ENCODE measurements around the gene POU5F1.

Gene POU5F1

GRCh38 chr6:31135710-31136109, 34.8 kb downstream of the POU5F1 start:
- Histone ChIP-seq H3K4me3 (ENCODE audit: low read length in 2 of 2) (no peak overlapping the region), H3K9ac (ENCODE audit: low read length in 2 of 2) (no peak overlapping the region), H3K4me1 (ENCODE audit: control insufficient read depth, insufficient read depth, low read length) (peaks cover 10% of the 10 kb centered on the region), H3K36me3 (ENCODE audit: control insufficient read depth in 2 of 2, insufficient read depth in 2 of 2, low read length in 2 of 2) (no peaks in the 10 kb centered on the region), H3K27me3 (ENCODE audit: control insufficient read depth in 1 of 2, insufficient read depth in 2 of 2, low read length in 2 of 2) (no peaks in the 10 kb centered on the region), H3K9me3 (ENCODE audit: control insufficient read depth in 2 of 2, low read length in 2 of 2) (no peaks in the 10 kb centered on the region), H3K27ac (ENCODE audit: low read length) (no peak overlapping the region)

GRCh38 chr6:31132806-31133205, 37.7 kb downstream of the POU5F1 start:
- no peak overlapping the region for H3K27ac ChIP-seq (ENCODE audit: low read length)
- no peak overlapping the region for H3K4me3 ChIP-seq (ENCODE audit: low read length in 2 of 2)

DNA sequence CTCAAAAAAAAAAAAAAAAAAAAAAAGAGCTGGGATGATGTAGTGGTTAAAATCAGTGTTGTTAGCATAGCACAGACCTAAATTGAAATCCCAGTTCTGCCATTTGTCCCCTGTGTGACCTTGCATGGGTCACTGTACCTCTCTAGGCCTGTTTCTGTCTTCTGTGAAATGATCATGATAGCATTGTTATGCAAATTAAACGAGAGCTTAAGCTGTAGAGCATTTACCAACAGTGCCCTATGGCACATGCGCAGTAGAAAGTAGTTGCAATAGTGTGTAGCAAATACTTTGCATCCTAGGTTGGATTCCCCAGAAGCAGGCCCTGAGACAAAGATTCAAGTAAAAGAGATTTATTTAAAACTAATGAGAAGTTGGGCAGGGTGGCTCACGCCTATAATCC, 38.9 kb downstream of the POU5F1 start:
- Histone ChIP-seq H3K4me3 (ENCODE audit: low read length in 2 of 2) (no peak overlapping the region), H3K4me1 (ENCODE audit: control insufficient read depth, insufficient read depth, low read length) (no peaks in the 10 kb centered on the region), H3K36me3 (ENCODE audit: control insufficient read depth in 2 of 2, insufficient read depth in 2 of 2, low read length in 2 of 2) (no peaks in the 10 kb centered on the region), H3K27ac (ENCODE audit: low read length) (no peak overlapping the region), H3K9me3 (ENCODE audit: control insufficient read depth in 2 of 2, low read length in 2 of 2) (no peaks in the 10 kb centered on the region), H3K27me3 (ENCODE audit: control insufficient read depth in 1 of 2, insufficient read depth in 2 of 2, low read length in 2 of 2) (no peaks in the 10 kb centered on the region), H3K9ac (ENCODE audit: low read length in 2 of 2) (no peak overlapping the region)

More at GRCh38 chr6:31132806-31133205, 37.7 kb downstream of the POU5F1 start:
- Histone ChIP-seq H3K36me3 (ENCODE audit: control insufficient read depth in 2 of 2, insufficient read depth in 2 of 2, low read length in 2 of 2) (no peaks in the 10 kb centered on the region), H3K4me1 (ENCODE audit: control insufficient read depth, insufficient read depth, low read length) (peaks cover 3% of the 10 kb centered on the region), H3K9ac (ENCODE audit: low read length in 2 of 2) (no peak overlapping the region), H3K27me3 (ENCODE audit: control insufficient read depth in 1 of 2, insufficient read depth in 2 of 2, low read length in 2 of 2) (no peaks in the 10 kb centered on the region), H3K9me3 (ENCODE audit: control insufficient read depth in 2 of 2, low read length in 2 of 2) (no peaks in the 10 kb centered on the region)

DNA sequence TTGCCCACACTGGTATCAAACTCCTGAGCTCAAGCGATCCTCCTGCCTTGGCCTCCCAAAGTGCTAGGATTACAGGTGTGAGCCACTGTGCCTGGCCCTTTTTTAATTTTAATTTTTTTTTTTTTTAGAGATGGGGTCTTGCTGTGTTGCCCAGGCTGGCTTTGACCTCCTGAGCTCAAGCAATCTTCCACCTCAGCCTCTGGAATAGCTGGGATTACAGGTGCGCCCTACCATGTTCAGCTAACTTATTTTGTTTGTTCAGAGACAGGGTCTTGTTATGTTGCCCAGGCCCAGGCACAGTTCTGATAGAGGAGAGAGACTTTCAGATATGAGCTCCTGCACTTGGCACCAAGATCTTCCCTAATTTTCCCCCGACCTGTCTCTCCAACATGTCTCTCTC, 39.7 kb downstream of the POU5F1 start:
- H3K36me3 ChIP-seq (ENCODE audit: control insufficient read depth in 2 of 2, insufficient read depth in 2 of 2, low read length in 2 of 2): no peaks in the 10 kb centered on the region
- H3K27ac ChIP-seq (ENCODE audit: low read length): no peak overlapping the region
- H3K4me1 ChIP-seq (ENCODE audit: control insufficient read depth, insufficient read depth, low read length): no peaks in the 10 kb centered on the region
- no peak overlapping the region for H3K4me3 ChIP-seq (ENCODE audit: low read length in 2 of 2)
- no peak overlapping the region for H3K9ac ChIP-seq (ENCODE audit: low read length in 2 of 2)
- H3K9me3 ChIP-seq (ENCODE audit: control insufficient read depth in 2 of 2, low read length in 2 of 2): no peaks in the 10 kb centered on the region
- H3K27me3 ChIP-seq (ENCODE audit: control insufficient read depth in 1 of 2, insufficient read depth in 2 of 2, low read length in 2 of 2): no peaks in the 10 kb centered on the region

DNA sequence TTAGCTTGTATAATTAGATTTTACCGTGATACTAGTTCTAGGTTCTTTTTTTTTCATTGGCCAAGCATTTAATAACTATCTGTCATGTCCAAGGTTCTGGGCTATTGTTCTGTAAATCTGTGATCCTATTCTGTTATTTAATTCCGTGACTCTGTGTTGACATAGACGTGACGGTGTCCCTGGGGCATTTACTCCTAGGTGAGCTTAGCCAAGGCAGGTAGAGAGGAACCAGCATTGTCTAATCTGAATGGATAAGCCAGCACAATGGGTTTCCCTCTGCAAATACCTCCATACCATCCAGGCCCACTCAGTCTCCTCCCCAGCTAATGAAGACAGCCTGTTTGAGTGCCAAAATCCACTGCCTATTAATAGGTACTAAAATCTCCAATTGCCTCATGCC, 41.4 kb downstream of the POU5F1 start:
- Histone ChIP-seq H3K27me3 (ENCODE audit: control insufficient read depth in 1 of 2, insufficient read depth in 2 of 2, low read length in 2 of 2) (no peaks in the 10 kb centered on the region), H3K36me3 (ENCODE audit: control insufficient read depth in 2 of 2, insufficient read depth in 2 of 2, low read length in 2 of 2) (no peaks in the 10 kb centered on the region), H3K9me3 (ENCODE audit: control insufficient read depth in 2 of 2, low read length in 2 of 2) (no peaks in the 10 kb centered on the region), H3K9ac (ENCODE audit: low read length in 2 of 2) (no peak overlapping the region), H3K4me1 (ENCODE audit: control insufficient read depth, insufficient read depth, low read length) (no peaks in the 10 kb centered on the region), H3K27ac (ENCODE audit: low read length) (no peak overlapping the region), H3K4me3 (ENCODE audit: low read length in 2 of 2) (no peak overlapping the region)

DNA sequence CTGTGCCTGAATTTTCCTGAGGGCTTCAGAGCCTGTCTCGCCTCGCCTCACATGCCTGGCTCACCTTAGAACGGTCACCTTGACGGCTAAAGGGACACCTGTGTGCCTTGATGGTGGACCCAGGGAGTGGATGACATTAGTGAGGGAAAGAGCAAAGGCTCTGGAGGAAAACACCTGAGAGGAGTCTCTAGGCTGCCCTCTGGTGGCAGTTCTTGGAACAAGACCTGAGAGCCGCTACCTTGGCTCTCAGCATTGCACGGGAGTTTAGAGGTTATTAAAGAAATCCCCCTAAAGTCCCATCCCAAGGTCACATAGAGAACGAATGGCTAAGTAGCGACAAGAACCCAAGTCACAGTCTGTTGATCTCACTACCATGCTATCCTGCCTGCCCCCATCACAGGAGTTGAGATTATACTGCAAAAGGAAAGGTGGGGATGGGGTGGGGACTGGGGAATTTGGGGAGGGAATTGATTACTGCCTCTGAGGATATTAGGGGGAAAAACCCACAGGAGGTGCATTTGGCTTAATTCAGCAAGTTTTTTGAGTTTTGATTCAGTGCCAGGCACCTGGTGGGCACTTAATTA, 42.3 kb downstream of the POU5F1 start:
- Histone ChIP-seq H3K4me3 (ENCODE audit: low read length in 2 of 2) (no peak overlapping the region), H3K27ac (ENCODE audit: low read length) (no peak overlapping the region), H3K36me3 (ENCODE audit: control insufficient read depth in 2 of 2, insufficient read depth in 2 of 2, low read length in 2 of 2) (no peaks in the 10 kb centered on the region), H3K4me1 (ENCODE audit: control insufficient read depth, insufficient read depth, low read length) (peaks cover 4% of the 10 kb centered on the region), H3K9me3 (ENCODE audit: control insufficient read depth in 2 of 2, low read length in 2 of 2) (no peaks in the 10 kb centered on the region), H3K27me3 (ENCODE audit: control insufficient read depth in 1 of 2, insufficient read depth in 2 of 2, low read length in 2 of 2) (no peaks in the 10 kb centered on the region), H3K9ac (ENCODE audit: low read length in 2 of 2) (no peak overlapping the region)

DNA sequence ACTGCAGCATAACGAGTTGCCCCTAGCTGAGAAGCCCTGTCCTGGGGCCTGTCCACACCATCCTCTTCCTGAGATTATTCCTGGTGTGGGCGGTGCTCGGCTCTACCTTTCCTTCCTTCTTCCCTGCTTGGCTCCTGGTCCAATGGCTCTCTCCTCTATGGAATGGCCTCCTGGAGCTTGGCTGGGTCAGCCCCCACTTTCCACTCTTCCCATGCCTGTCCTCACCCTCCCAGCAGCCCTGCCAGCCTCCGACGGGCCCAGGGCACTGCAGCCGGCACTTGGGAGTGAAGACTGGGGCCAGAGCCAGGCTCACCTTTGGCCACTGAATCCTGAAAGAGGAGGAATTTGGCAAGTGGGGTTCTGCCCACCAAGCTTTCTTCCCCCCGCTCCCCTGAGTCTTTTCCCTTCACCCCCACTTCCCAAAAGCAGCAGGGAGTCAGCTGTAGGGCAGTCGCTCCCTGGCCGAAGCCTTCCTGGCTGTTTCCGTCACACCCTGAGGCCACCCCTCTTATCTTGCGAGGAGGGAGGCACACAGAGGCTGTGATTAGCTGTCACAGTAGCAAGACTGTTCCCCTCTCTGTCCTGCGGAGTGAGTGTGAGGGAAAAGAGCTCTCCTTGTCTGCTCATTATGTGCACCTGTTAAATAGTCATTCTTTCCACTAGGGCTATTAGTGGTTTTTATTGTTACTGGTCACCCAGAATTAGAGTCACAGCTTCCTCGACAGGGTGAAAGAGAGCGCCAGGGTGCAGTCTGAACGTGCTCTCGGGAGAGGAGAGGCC, 43.9 kb downstream of the POU5F1 start:
- Histone ChIP-seq H3K4me1 (ENCODE audit: control insufficient read depth, insufficient read depth, low read length) (peaks cover 14% of the 10 kb centered on the region), H3K36me3 (ENCODE audit: control insufficient read depth in 2 of 2, insufficient read depth in 2 of 2, low read length in 2 of 2) (no peaks in the 10 kb centered on the region), H3K27ac (ENCODE audit: low read length) (no peak overlapping the region)

DNA sequence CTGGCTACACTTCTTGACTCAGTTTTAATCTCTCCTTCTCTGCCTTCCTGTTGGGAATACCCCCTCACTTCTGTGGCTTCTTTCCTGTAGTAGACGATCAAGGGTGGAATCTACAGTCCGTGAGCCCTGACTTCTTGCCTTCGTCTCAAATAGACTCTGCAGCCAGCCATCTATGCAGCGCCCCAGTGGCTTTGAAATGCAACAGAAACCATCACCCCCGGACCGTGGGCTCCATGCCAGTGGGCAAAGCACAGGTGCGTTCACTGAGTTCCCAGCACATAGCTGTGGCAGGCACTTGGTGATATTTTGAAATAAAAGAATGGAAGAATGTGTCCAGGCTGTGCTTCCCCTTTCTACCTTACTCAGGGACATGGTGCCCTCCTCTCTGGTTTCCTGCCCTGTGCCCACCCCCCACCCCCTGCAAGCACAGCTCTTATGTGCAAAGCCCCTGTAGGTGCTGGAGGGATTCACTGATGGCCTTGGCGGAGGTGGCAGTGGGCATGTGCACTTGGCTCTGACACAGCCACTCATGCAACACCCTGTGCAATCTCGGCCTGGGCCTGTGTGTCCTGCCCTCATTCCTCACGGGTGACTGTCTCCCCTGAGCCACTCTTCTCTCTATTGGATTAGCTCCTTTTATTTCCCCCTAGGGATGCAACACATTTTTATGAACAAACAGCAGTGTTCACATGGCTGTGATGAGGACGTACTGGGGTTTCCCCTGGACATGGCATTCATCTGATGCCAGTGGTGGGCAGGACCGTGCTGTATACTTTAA, 44.7 kb downstream of the POU5F1 start:
- Histone ChIP-seq H3K36me3 (ENCODE audit: control insufficient read depth in 2 of 2, insufficient read depth in 2 of 2, low read length in 2 of 2) (no peaks in the 10 kb centered on the region), H3K9me3 (ENCODE audit: control insufficient read depth in 2 of 2, low read length in 2 of 2) (no peaks in the 10 kb centered on the region), H3K4me1 (ENCODE audit: control insufficient read depth, insufficient read depth, low read length) (peaks cover 14% of the 10 kb centered on the region), H3K27me3 (ENCODE audit: control insufficient read depth in 1 of 2, insufficient read depth in 2 of 2, low read length in 2 of 2) (no peaks in the 10 kb centered on the region), H3K9ac (ENCODE audit: low read length in 2 of 2) (no peak overlapping the region), H3K4me3 (ENCODE audit: low read length in 2 of 2) (no peak overlapping the region), H3K27ac (ENCODE audit: low read length) (no peak overlapping the region)

More for the DNA sequence above, 43.9 kb downstream of the POU5F1 start:
- Histone ChIP-seq H3K9me3 (ENCODE audit: control insufficient read depth in 2 of 2, low read length in 2 of 2) (no peaks in the 10 kb centered on the region), H3K27me3 (ENCODE audit: control insufficient read depth in 1 of 2, insufficient read depth in 2 of 2, low read length in 2 of 2) (no peaks in the 10 kb centered on the region), H3K9ac (ENCODE audit: low read length in 2 of 2) (no peak overlapping the region), H3K4me3 (ENCODE audit: low read length in 2 of 2) (no peak overlapping the region)

- Histone ChIP-seq H3K27ac (ENCODE audit: low read length) (no peak overlapping the region), H3K4me3 (ENCODE audit: low read length in 2 of 2) (no peak overlapping the region), H3K9ac (ENCODE audit: low read length in 2 of 2) (no peak overlapping the region), H3K36me3 (ENCODE audit: control insufficient read depth in 2 of 2, insufficient read depth in 2 of 2, low read length in 2 of 2) (no peaks in the 10 kb centered on the region), H3K9me3 (ENCODE audit: control insufficient read depth in 2 of 2, low read length in 2 of 2) (no peaks in the 10 kb centered on the region), H3K4me1 (ENCODE audit: control insufficient read depth, insufficient read depth, low read length) (peaks cover 14% of the 10 kb centered on the region), H3K27me3 (ENCODE audit: control insufficient read depth in 1 of 2, insufficient read depth in 2 of 2, low read length in 2 of 2) (no peaks in the 10 kb centered on the region)
Measured at GRCh38 chr6:31125162-31125561, 45.3 kb downstream of the POU5F1 start.

DNA sequence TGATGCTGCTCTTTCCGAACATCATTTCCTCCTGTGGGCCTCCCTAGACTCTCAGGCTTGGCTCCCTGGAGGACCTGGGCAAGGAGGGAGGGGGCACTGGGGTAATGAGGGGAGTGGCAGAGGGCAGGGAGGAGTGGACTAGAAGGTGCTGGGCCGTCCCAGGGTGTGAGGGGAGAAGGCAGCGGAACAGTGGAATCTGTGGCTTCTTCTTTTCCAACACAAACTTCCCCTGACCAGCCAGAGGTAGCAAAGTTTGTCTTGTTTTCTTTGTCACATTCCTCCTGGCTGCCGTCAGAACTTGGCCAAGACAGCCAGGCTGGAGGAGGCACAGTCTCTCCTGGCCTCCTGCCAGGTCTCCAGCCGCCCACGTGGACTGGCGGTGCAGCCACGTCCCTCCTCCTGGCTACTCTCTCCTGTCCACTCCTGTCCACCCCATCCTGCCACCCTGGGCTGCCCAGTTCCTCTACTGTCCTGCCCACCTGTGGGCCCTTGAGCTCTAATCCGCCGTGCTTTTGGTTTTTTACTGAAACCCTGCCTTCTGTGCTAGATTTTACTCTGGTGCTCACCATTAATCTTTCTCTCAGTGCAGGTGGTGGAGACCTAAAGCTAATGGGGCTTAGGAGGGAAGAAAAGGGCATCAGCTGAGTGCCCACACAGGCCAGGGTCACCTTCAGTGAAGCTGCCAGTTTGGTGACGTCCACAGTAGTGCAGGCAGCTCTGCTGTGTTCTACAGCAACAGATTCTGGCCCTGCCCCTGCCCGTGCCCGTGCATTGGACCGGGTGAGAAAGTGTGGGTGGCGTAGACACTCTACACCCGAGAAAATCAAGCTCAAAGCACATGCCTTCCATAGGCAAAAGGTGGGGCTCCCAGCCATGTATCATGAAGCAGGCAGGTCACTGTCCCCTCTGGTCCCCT, 47.4 kb downstream of the POU5F1 start:
- Histone ChIP-seq H3K9ac (ENCODE audit: low read length in 2 of 2) (peak overlapping the region; percentile 29 to 38), H3K27ac (ENCODE audit: low read length) (peak overlapping the region; percentile 58), H3K4me1 (ENCODE audit: control insufficient read depth, insufficient read depth, low read length) (peaks cover 14% of the 10 kb centered on the region), H3K36me3 (ENCODE audit: control insufficient read depth in 2 of 2, insufficient read depth in 2 of 2, low read length in 2 of 2) (no peaks in the 10 kb centered on the region), H3K4me3 (ENCODE audit: low read length in 2 of 2) (peak overlapping the region in 1 of 2 donors; percentile 51), H3K27me3 (ENCODE audit: control insufficient read depth in 1 of 2, insufficient read depth in 2 of 2, low read length in 2 of 2) (no peaks in the 10 kb centered on the region), H3K9me3 (ENCODE audit: control insufficient read depth in 2 of 2, low read length in 2 of 2) (no peaks in the 10 kb centered on the region)

Measured in stomach smooth muscle (tissue), 2 donors.